ENCODE measurements around the gene GOLGA7B. TPM values are rescaled to one million over a fixed set of nuclear protein-coding genes. Genes with fewer than 3 reads are reported as not detected.

Gene GOLGA7B
- total RNA-seq, 1 donor from 2014 or later, result 0.98 TPM

GRCh38 chr10:97825020-97825760 is 24.5 kb upstream of the GOLGA7B start:
- Histone ChIP-seq H3K36me3 (no peaks in the 10 kb centered on the region), H3K9me3 (no peaks in the 10 kb centered on the region), H3K4me1 (peaks cover 3% of the 10 kb centered on the region), H3K27ac (no peak overlapping the region), H3K4me3 (no peak overlapping the region), H3K27me3 (no peaks in the 10 kb centered on the region)
- DNase-seq (no peak), ATAC-seq (no peak)
- no peak for TF ChIP-seq CTCF (IDR thresholded peaks at IDR 0.05)
- intact Hi-C loops (cut with DNase I), result no loop called here

- TF ChIP-seq CTCF (IDR thresholded peaks at IDR 0.05), result no peak
- ATAC-seq (no peak), DNase-seq (no peak)
- no peak overlapping the region for H3K27ac ChIP-seq
- no peaks in the 10 kb centered on the region for H3K9me3 ChIP-seq
- intact Hi-C loops (cut with DNase I), result no loop called here
- no peak overlapping the region for H3K4me3 ChIP-seq
- H3K4me1 ChIP-seq, result peaks cover 6% of the 10 kb centered on the region
- no peaks in the 10 kb centered on the region for H3K36me3 ChIP-seq
- H3K27me3 ChIP-seq, result peaks cover 5% of the 10 kb centered on the region
Measured at GRCh38 chr10:97826892-97827291, 22.8 kb upstream of the GOLGA7B start.

GRCh38 chr10:97827702-97828291 is 21.8 kb upstream of the GOLGA7B start:
- Histone ChIP-seq H3K4me1 (peaks cover 6% of the 10 kb centered on the region), H3K4me3 (no peak overlapping the region), H3K36me3 (no peaks in the 10 kb centered on the region), H3K9me3 (no peaks in the 10 kb centered on the region), H3K27me3 (peaks cover 7% of the 10 kb centered on the region), H3K27ac (no peak overlapping the region)
- intact Hi-C loops (cut with DNase I), result no loop called here
- TF ChIP-seq CTCF (IDR thresholded peaks at IDR 0.05), result no peak
- DNase-seq (no peak), ATAC-seq (no peak)

- Histone ChIP-seq H3K9me3 (no peaks in the 10 kb centered on the region), H3K36me3 (no peaks in the 10 kb centered on the region), H3K4me1 (peaks cover 6% of the 10 kb centered on the region), H3K27ac (no peak overlapping the region), H3K27me3 (peaks cover 7% of the 10 kb centered on the region), H3K4me3 (no peak overlapping the region)
- ATAC-seq, result no peak
- intact Hi-C loops (cut with DNase I), result no loop called here
- no peak for TF ChIP-seq CTCF (IDR thresholded peaks at IDR 0.05)
- no peak for DNase-seq
Measured at GRCh38 chr10:97828721-97829120, 20.9 kb upstream of the GOLGA7B start.

GRCh38 chr10:97830064-97830463 is 19.6 kb upstream of the GOLGA7B start:
- H3K4me1 ChIP-seq, result peaks cover 6% of the 10 kb centered on the region
- H3K4me3 ChIP-seq, result no peak overlapping the region
- no peaks in the 10 kb centered on the region for H3K36me3 ChIP-seq
- H3K27me3 ChIP-seq, result peaks cover 12% of the 10 kb centered on the region
- intact Hi-C loops (cut with DNase I), result no loop called here
- H3K9me3 ChIP-seq, result no peaks in the 10 kb centered on the region
- TF ChIP-seq CTCF (IDR thresholded peaks at IDR 0.05), result no peak
- DNase-seq, result no peak
- no peak overlapping the region for H3K27ac ChIP-seq
- ATAC-seq, result peak; percentile 64
